Erythroblast (primary cell): ENCODE data around the gene YPEL3.

Experiments used
- GATA1 ChIP-seq: IDR thresholded peaks from 2 replicates; pipeline ENCODE4 v1.6.1; 2011; ENCODE audit warnings: low read depth, mild to moderate bottlenecking, control low read depth, low read length, moderate library complexity
- POLR2A ChIP-seq: IDR thresholded peaks from 2 replicates; pipeline ENCODE4 v1.6.1; 2011; ENCODE audit warnings: mild to moderate bottlenecking, low read length

DNA sequence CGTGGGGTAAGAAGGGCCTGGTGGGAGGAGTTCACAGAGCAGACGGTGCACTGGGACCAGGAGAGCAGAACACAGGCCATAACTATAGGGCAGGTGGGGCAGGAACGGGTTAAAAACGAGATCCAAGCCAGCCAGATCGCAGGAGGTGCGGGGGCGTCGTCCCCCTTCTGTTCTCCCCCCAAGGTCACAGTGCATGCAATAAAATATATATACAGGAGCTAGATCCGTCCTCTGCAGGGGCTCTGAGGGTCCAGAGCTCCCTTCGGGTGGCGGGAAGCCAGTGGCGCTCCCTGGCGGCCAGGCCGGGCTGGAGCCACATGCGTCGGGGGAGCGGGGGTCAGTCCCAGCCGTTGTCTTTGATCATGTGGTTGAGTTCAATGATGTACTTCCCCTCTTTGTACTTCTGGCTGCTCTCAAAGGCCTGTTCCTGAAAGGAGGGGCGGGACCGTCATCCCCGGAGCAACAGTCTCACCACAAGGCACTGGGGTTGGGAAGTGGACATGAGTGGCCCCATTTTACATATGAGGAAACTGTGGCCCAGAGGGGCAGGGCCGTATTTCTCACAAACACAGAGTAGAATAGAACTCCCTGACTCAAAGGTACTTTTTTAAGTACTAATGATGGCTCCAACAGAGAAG, 3.5 kb downstream of the YPEL3 start:
- TF ChIP-seq POLR2A = peak; percentile 41
- no peak for TF ChIP-seq GATA1
